D721Med (cell line): Measurements from ENCODE around the gene STYK1.

Experiments
- DNase-seq: peaks from one replicate; pipeline ENCODE4 v3.0.0; 2011; ENCODE audit warnings: low spot score; ENCODE audit not compliant: insufficient read length
- FAIRE-seq: peaks from 2 replicates; lab custom pipeline; 2011; peaks lifted over from hg19 to GRCh38; lab: Jason Lieb, UNC
- CTCF ChIP-seq: IDR thresholded peaks from 2 replicates; pipeline ENCODE4 v1.5.1; 2012; ENCODE audit warnings: mild to moderate bottlenecking, control low read depth; ENCODE audit not compliant: insufficient read depth; ENCODE audit errors: missing control alignments

Gene STYK1

DNA sequence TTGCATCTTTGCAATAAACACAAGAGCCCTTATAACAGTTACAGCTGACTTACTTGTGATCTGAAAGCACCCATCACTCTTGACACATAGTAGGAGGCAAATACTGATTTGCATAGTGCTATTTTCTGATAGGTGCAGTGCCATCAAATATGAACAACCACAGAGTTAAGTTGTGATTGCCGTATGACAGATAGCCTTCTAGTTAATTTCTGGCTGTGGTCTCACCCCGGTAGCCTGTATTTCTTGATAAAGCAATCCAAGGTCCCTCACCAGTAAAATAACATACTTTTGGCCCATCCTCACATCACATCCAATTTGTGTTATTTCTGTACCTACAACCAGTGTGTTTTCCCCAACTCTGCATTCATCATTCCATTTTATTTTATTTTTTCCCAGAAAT, 23.3 kb upstream of the STYK1 start:
- no peak for DNase-seq
- FAIRE-seq = no peak
- no peak for TF ChIP-seq CTCF

- DNase-seq (no peak), FAIRE-seq (no peak)
- no peak for TF ChIP-seq CTCF
These were observed 17.1 kb upstream of the STYK1 start for GRCh38 chr12:10690906-10691305.

- no peak for DNase-seq
- no peak for FAIRE-seq
- TF ChIP-seq CTCF = no peak
These were observed 15.3 kb upstream of the STYK1 start for GRCh38 chr12:10689146-10689545.

DNA sequence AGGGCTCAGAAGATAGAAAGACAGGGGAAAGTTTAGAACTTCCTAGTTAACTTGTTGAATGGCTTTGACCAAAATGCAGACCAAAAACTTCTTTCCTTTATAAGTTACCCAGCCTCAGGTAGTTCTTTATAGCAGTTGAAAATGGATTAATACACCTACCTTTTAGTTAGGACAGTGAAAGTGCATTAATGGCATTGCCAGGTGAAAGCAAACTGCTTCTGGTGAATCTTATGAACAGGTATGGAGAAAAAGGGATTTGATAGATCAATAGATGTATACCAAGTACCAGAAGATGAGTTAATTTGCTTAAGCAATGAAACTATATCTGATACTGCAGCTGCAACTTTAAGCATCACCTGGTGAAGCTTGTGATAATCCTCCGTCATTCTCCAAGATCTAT, 14.2 kb upstream of the STYK1 start:
- TF ChIP-seq CTCF = no peak
- no peak for DNase-seq
- FAIRE-seq = no peak

- TF ChIP-seq CTCF = no peak
- FAIRE-seq (no peak), DNase-seq (no peak)
These were observed 1.5 kb downstream of the STYK1 start for GRCh38 chr12:10672231-10672868.

DNA sequence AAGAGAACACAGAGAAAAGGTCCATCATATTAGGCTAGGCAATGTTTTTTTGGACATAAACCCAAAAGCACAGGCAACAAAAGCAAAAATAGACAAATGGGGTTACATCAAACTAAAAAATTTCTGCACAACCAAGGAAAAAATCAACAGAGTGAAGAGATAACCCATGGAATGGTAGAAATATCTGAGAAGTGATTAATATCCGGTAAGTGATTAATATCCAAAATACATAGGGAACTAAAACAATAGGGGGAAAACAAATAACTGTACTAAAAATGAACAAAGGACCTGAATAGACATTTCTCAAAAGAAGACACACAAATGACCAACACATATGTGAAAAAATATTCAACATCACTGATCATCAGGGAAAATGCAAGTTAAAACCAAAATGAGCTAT, 4.3 kb downstream of the STYK1 start:
- no peak for TF ChIP-seq CTCF
- no peak for FAIRE-seq
- no peak for DNase-seq

DNA sequence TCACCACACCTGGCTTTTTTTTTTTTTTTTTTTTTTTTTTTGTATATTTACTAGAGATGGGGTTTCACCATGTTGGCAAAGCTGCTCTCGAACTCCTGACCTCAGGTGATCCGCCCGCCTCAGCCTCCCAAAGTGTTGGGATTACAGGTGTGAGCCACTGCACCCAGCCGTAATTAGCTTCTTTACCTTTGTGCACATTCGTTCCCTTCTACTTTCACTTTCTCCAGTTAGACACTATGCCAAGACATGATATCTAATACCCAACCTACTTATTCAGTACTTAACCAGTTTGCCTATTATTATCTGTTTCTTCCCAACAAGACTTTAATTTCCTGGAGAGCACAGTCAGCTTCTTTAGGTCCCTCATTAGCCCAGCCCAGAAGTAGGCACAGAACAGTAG, 5.3 kb downstream of the STYK1 start:
- FAIRE-seq = no peak
- no peak for TF ChIP-seq CTCF
- no peak for DNase-seq
